Measurements from ENCODE around the gene MAML3.

Gene MAML3

DNA sequence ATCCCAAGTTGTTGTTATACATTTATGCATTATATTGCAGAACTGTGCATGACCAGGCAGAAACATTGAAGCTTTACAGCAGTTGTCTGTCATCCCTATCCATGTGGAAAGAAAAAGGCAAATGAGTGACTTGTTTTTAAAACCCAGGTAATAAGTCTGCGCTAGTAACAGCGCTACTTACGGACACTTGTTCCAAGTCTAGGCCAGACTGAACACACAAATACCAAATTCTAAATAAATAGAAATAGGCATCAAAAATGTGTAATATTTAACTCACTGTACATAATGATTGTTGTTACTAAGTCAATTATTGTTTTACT, 548 bp upstream of the MAML3 start:
- Histone ChIP-seq H3K27ac (ENCODE audit: low read depth, low read length, poor library complexity, severe bottlenecking) (peak overlapping the region; percentile 84), H2AFZ (ENCODE audit: low read length) (no peak overlapping the region)

GRCh38 chr4:140153419-140153717, 616 bp downstream of the MAML3 start:
- TF ChIP-seq EZH2 (IDR thresholded peaks at IDR 0.05; ENCODE audit: borderline replicate concordance, low read length) = no peak
- TF ChIP-seq, protein P1, sequence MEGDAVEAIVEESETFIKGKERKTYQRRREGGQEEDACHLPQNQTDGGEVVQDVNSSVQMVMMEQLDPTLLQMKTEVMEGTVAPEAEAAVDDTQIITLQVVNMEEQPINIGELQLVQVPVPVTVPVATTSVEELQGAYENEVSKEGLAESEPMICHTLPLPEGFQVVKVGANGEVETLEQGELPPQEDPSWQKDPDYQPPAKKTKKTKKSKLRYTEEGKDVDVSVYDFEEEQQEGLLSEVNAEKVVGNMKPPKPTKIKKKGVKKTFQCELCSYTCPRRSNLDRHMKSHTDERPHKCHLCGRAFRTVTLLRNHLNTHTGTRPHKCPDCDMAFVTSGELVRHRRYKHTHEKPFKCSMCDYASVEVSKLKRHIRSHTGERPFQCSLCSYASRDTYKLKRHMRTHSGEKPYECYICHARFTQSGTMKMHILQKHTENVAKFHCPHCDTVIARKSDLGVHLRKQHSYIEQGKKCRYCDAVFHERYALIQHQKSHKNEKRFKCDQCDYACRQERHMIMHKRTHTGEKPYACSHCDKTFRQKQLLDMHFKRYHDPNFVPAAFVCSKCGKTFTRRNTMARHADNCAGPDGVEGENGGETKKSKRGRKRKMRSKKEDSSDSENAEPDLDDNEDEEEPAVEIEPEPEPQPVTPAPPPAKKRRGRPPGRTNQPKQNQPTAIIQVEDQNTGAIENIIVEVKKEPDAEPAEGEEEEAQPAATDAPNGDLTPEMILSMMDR (IDR thresholded peaks at IDR 0.05; ENCODE audit: low read length) = no peak
- Histone ChIP-seq H3K4me3 (ENCODE audit: low read depth, low read length, poor library complexity, severe bottlenecking) (peak overlapping the region; percentile 75), H3K9ac (ENCODE audit: low read length) (peak overlapping the region; percentile 71), H3K4me2 (ENCODE audit: low read length) (peak overlapping the region; percentile 96), H3K4me1 (ENCODE audit: insufficient read depth, low read length, severe bottlenecking) (peaks cover 59% of the 10 kb centered on the region), H3K79me2 (ENCODE audit: insufficient read depth, low read length) (no peaks in the 10 kb centered on the region), H4K20me1 (ENCODE audit: insufficient read depth, low read length) (no peaks in the 10 kb centered on the region), H2AFZ (ENCODE audit: low read length) (peak overlapping the region; percentile 80; the same call in 1 of the 2 replicates), H3K27ac (ENCODE audit: low read depth, low read length, poor library complexity, severe bottlenecking) (peak overlapping the region; percentile 75), H3K9me2 (ENCODE audit: low read depth, low read length) (no peaks in the 10 kb centered on the region), H3F3A (ENCODE audit: insufficient read depth, low read length) (no peaks in the 10 kb centered on the region), H3K36me3 (ENCODE audit: insufficient read depth, low read length) (no peaks in the 10 kb centered on the region), H3K9me3 (ENCODE audit: low read length) (no peaks in the 10 kb centered on the region), H3K27me3 (ENCODE audit: insufficient read depth, low read length) (no peaks in the 10 kb centered on the region)

More for the DNA sequence above, 548 bp upstream of the MAML3 start:
- H3K27me3 ChIP-seq (ENCODE audit: insufficient read depth, low read length) = no peaks in the 10 kb centered on the region
- no peaks in the 10 kb centered on the region for H3K36me3 ChIP-seq (ENCODE audit: insufficient read depth, low read length)
- H3K4me3 ChIP-seq (ENCODE audit: low read depth, low read length, poor library complexity, severe bottlenecking) = peak overlapping the region; percentile 75
- H3K9ac ChIP-seq (ENCODE audit: low read length) = peak overlapping the region; percentile 71
- H3K79me2 ChIP-seq (ENCODE audit: insufficient read depth, low read length) = no peaks in the 10 kb centered on the region
- peak overlapping the region; percentile 96 for H3K4me2 ChIP-seq (ENCODE audit: low read length)
- no peaks in the 10 kb centered on the region for H3K9me2 ChIP-seq (ENCODE audit: low read depth, low read length)
- H3K4me1 ChIP-seq (ENCODE audit: insufficient read depth, low read length, severe bottlenecking) = peaks cover 65% of the 10 kb centered on the region
- H4K20me1 ChIP-seq (ENCODE audit: insufficient read depth, low read length) = no peaks in the 10 kb centered on the region
- H3K9me3 ChIP-seq (ENCODE audit: low read length) = no peaks in the 10 kb centered on the region
- H3F3A ChIP-seq (ENCODE audit: insufficient read depth, low read length) = no peaks in the 10 kb centered on the region
- no peak for TF ChIP-seq EZH2 (IDR thresholded peaks at IDR 0.05; ENCODE audit: borderline replicate concordance, low read length)

DNA sequence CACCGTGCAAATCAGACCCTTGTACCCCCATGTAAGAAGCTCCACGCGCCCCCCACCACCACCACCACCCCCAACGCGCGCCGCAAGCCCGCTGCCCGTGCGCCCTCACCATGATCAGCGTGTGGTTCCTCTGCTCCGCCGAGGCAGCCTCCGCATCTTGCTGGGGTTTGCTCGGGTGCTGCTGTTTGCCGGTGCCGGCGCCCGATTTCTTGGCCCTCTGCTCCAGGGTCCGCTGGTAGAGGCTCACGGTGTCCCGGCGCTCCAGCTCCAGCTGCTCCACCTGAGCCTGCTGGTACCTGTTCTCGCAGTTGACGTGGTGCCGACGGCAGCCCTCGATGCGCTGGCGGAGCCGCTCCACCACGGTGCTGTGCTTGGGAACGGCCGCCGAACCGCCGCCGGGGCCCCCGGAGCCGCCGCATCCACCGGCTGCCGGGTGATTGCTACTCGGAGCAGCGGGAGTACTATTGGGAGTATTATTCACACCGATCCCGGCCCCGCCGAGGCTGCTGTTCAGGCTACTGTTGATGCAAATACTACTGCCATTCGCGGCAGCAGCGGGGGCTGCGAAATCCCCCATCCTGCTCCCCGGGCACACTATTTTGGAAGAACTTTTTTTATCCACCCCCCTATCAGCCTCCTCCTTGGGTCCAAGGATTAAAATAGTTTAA, 1.1 kb downstream of the MAML3 start:
- peak overlapping the region; percentile 71 for H3K9ac ChIP-seq (ENCODE audit: low read length)
- peaks cover 55% of the 10 kb centered on the region for H3K4me1 ChIP-seq (ENCODE audit: insufficient read depth, low read length, severe bottlenecking)
- H3K27ac ChIP-seq (ENCODE audit: low read depth, low read length, poor library complexity, severe bottlenecking) = peak overlapping the region; percentile 75

More for the DNA sequence above, 1.1 kb downstream of the MAML3 start:
- H3K4me2 ChIP-seq (ENCODE audit: low read length) = peak overlapping the region; percentile 96
- H3K9me2 ChIP-seq (ENCODE audit: low read depth, low read length) = no peaks in the 10 kb centered on the region
- no peaks in the 10 kb centered on the region for H4K20me1 ChIP-seq (ENCODE audit: insufficient read depth, low read length)
- H3K9me3 ChIP-seq (ENCODE audit: low read length) = no peaks in the 10 kb centered on the region
- H3K4me3 ChIP-seq (ENCODE audit: low read depth, low read length, poor library complexity, severe bottlenecking) = peak overlapping the region; percentile 75
- H3K36me3 ChIP-seq (ENCODE audit: insufficient read depth, low read length) = no peaks in the 10 kb centered on the region
- H3K27me3 ChIP-seq (ENCODE audit: insufficient read depth, low read length) = no peaks in the 10 kb centered on the region
- TF ChIP-seq, protein P1 (IDR thresholded peaks at IDR 0.05; ENCODE audit: low read length) = no peak
- no peak for TF ChIP-seq EZH2 (IDR thresholded peaks at IDR 0.05; ENCODE audit: borderline replicate concordance, low read length)
- no peak overlapping the region for H2AFZ ChIP-seq (ENCODE audit: low read length)
- H3K79me2 ChIP-seq (ENCODE audit: insufficient read depth, low read length) = no peaks in the 10 kb centered on the region
- no peaks in the 10 kb centered on the region for H3F3A ChIP-seq (ENCODE audit: insufficient read depth, low read length)
